GM12801 (cell line): Measurements from ENCODE around the gene TGM4.

Source experiments
- CTCF ChIP-seq: IDR thresholded peaks from one replicate; pipeline ENCODE4 v1.5.1; 2011; ENCODE audit warnings: control low read depth; ENCODE audit not compliant: insufficient read length; ENCODE audit errors: extremely low read depth

Gene TGM4

DNA sequence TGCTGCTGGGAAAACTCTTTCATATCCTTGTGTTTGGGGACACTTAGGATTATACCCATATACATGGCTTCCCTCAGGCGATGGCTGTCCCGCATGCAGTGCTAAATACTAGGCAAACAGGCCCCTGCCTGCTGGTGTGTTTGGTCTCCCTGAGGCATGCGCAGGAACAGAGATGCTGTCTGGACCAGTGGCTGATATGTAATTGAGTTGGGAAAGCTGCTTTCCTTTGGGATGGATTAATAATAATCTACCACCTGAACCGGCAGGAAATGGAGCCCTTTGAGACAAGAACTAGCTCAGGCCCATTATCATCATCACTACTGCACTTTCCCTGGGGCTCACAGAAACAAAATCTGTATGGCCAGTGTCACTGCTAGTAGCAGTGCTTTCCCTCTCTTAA is 83.6 kb downstream of the TGM4 start:
- TF ChIP-seq CTCF = no peak

GRCh38 chr3:44958386-44958785 is 84.0 kb downstream of the TGM4 start:
- TF ChIP-seq CTCF = no peak

DNA sequence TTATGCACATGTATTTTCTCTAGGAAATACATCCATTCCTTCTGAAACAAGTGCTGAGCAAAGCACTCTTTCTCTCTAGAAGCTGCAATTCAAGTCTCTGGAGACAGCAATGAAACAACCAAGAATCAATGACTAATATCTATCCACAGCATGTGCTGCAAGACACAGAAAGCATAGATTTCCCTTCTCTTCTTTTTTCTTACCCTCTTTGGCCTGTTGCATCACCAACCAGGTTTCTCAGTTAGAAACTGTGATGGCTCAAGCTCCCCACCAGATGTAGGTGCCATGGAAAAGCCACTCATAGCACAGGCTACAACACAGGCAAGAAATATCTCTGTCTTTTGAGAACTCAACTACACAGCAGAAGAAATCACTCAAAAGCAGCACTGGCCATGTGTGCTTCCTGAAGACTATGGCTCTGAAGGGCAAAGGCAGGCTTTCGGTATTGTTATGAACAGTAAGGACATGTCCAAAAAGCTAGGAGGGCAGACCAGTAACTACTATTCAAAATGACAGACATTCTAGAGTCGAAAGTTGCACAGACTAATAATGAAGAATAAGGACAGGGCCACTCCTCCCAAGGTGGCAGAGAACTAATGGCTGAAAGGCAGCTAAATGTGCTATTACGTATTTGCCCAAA is 86.1 kb downstream of the TGM4 start:
- no peak for TF ChIP-seq CTCF

GRCh38 chr3:44961888-44962287 is 87.5 kb downstream of the TGM4 start:
- no peak for TF ChIP-seq CTCF

DNA sequence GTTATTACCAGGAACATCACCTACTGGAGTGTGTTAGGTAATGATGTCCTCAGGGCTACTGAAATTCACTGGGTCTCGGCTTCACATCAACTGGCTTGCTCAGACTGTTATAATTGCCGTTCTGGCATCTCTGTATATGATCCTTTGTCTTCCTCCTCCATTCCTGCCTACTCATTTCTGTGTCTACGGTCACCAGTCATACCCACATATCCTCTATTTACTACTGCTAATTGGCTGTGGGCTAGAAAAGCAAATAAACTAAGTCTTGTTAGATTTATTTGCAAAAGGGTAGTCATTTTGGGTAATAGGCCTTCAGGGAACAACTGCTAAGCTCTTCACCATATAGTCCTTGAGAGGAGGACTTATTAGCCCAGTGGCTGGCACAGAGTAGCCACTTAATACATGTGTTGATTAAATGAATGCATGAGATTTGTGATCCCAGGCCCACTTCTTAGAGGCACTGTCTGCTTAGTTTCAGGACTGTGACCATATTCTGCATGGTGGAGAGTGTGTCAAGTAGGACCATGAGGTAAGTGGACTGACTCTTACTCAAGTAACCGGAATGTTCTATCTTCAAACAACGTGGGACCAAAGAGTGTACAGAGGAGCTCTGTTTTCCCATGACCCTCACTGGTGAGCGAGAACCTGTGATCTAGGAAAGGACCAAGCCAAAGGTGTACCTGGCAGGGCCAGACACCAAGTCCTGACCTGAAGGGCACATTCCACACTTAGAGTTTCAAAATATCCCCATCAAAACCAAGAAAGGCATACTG is 88.4 kb downstream of the TGM4 start:
- TF ChIP-seq CTCF = no peak

DNA sequence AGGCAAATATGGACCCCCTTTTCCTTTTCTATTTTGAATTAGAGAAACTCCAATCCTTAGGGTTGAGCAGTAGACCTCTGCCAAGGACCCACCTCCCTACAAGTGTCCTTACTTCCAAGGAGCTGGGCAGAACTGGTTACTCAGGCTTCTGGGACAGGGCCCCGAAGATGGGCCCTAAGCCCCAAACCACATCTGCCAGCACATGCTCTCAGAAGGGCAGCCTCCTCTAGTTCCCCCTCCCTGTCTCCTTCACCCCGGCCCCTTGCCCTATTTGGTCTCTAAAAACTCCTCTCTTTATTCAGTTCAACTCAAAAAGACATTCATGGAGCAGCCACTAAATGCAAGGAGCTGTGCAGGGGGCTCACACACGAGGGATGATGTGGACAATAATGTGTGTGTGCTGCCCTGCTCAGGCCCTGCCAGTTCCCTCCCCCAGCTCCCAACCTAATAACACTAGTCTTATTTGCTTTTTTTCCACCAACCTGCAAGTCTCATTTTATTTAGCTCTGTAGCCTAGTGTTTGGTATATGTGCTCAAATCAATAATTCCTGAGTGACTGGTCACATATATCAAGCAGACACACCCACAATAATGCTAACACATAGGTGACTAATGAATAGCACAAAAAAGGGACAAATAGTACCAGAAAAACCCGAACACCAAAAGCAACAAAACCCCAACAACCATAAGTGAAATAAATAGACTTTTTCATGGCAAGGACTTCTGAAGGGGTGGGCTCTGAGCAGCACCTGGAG is 89.3 kb downstream of the TGM4 start:
- no peak for TF ChIP-seq CTCF
